Measurements from ENCODE around the gene CDH23.
A peak's percentile ranks its signal among the peaks of the same experiment; 100 is the strongest.

CDH23 gene

DNA sequence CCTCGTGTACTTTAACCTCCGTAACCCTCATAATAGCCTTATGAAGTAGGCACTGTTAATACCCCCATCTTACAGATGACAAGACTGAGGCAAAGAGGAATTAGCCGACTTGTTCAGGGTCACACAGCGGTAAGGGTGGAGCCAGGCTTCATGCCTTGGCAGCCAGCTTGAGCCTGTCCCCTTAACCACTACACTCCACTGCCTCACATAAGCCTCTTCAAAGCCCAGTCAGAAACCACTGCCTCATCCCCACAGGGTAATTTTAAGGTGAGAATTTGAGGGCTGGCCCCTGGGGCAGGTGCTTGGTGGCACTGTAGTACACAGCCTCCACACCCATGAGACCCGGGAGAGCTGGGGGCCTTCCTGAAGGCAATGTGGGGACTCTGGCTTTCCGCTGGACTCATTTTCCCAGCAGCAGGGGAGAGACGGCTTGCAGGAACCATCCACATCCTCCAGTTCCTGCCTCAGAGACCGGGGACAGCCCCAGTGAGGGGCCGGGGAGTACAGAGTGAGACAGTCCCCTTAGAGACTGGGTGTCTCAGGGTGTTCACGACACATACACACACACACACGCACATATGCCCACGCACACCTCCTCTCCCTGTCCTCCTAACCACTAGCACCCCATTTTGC lies 330.5 kb downstream of the CDH23 start:
- TF ChIP-seq CTCF (IDR thresholded peaks at IDR 0.05; ENCODE audit: insufficient read depth, low read length, poor library complexity, severe bottlenecking) = no peak
- no peaks in the 10 kb centered on the region for H3K27me3 ChIP-seq (replicated peaks; ENCODE audit: control insufficient read depth, insufficient read depth, low read length)
- H3K36me3 ChIP-seq (ENCODE audit: control insufficient read depth, insufficient read depth, low read length) = no peaks in the 10 kb centered on the region
- peak overlapping the region; percentile 10; the same call in 1 of the 2 replicates for H3K4me3 ChIP-seq (replicated peaks; ENCODE audit: low read depth, low read length)
- DNase-seq (ENCODE audit: extremely low read depth, insufficient read length) = peak; percentile 65

DNA sequence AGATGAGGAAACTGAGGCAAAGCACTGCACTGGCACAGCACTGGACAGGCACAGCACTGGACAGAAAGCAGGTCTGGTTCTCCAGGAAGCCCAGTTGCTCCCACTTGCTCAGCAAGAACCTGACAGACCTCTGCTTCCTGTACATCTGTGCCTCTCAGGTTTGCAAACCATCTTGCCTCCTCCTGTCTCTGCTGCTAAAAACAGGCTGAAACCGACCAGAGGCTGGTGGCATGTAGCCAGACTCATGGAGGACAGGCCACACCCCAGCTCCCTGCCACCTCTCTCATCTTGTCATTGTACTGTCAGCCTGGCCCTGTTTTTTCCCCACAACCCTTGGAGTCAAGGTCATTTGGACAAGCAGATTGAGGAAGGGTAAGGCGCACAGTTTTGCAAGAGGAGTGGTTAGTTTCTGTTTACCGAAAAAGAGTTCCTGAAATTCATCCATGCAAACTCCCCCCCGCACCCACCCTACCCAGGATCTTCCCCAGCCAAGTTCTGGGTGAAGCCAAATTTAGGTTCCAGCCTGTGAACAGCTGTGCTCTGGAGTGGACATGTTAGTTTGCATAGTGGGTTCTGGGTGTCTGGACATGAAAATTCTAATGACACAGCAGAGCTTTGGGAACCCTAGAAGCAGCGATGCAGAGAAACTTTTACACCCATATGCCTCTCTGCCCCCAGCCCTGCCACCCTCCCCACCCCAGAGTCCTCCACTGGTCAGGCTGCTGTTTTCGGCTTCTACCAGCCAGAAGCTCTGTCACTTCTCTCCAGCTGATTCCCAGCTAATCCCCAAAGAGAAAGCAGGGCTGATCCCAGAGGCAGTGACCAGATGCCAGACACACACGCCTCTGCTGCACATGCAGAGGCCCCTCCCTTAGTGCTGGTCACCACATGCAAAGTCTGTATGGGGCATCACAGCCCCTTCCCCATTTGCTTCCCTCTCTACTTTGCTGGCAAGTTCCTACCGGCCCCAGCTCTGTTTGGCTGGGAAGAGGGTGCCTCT lies 331.3 kb downstream of the CDH23 start:
- Histone ChIP-seq H3K36me3 (ENCODE audit: control insufficient read depth, insufficient read depth, low read length) (no peaks in the 10 kb centered on the region), H3K4me3 (replicated peaks; ENCODE audit: low read depth, low read length) (peak overlapping the region; percentile 10; the same call in 1 of the 2 replicates), H3K27me3 (replicated peaks; ENCODE audit: control insufficient read depth, insufficient read depth, low read length) (no peaks in the 10 kb centered on the region)
- DNase-seq (ENCODE audit: extremely low read depth, insufficient read length) = peak; percentile 81
- no peak for TF ChIP-seq CTCF (IDR thresholded peaks at IDR 0.05; ENCODE audit: insufficient read depth, low read length, poor library complexity, severe bottlenecking)

DNA sequence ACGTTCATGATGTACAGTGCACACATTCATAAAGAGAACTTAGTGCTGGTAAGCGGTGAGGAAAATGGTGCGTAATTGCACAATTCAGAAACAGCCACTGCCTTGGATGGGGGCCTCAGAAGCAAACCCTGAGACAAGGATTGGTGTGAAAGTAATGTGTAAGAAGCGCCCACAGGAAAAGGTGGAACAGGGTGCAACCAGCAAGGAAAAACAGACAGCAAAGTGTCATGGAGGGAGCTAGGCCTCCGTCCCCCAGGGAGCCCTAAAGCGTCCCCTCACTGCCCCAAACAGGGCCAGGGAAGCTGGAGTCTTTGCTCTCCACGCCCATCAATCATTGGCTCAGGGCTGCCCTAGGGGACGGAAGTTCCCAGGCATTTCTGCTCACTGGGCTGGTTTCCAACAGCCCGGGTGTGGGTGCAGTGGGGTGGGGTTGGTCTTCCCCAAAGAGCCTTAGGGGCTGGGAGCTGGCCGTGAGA lies 332.5 kb downstream of the CDH23 start:
- no peaks in the 10 kb centered on the region for H3K36me3 ChIP-seq (ENCODE audit: control insufficient read depth, insufficient read depth, low read length)
- H3K27me3 ChIP-seq (replicated peaks; ENCODE audit: control insufficient read depth, insufficient read depth, low read length) = no peaks in the 10 kb centered on the region
- no peak for TF ChIP-seq CTCF (IDR thresholded peaks at IDR 0.05; ENCODE audit: insufficient read depth, low read length, poor library complexity, severe bottlenecking)
- H3K4me3 ChIP-seq (replicated peaks; ENCODE audit: low read depth, low read length) = no peak overlapping the region
- DNase-seq (ENCODE audit: extremely low read depth, insufficient read length) = no peak

GRCh38 chr10:71731791-71732190 lies 335.1 kb downstream of the CDH23 start:
- no peak overlapping the region for H3K4me3 ChIP-seq (replicated peaks; ENCODE audit: low read depth, low read length)
- no peak for DNase-seq (ENCODE audit: extremely low read depth, insufficient read length)
- TF ChIP-seq CTCF (IDR thresholded peaks at IDR 0.05; ENCODE audit: insufficient read depth, low read length, poor library complexity, severe bottlenecking) = no peak
- H3K36me3 ChIP-seq (ENCODE audit: control insufficient read depth, insufficient read depth, low read length) = no peaks in the 10 kb centered on the region
- H3K27me3 ChIP-seq (replicated peaks; ENCODE audit: control insufficient read depth, insufficient read depth, low read length) = no peaks in the 10 kb centered on the region

GRCh38 chr10:71734797-71735196 lies 338.1 kb downstream of the CDH23 start:
- H3K4me3 ChIP-seq (replicated peaks; ENCODE audit: low read depth, low read length) = no peak overlapping the region
- no peaks in the 10 kb centered on the region for H3K27me3 ChIP-seq (replicated peaks; ENCODE audit: control insufficient read depth, insufficient read depth, low read length)
- DNase-seq (ENCODE audit: extremely low read depth, insufficient read length) = no peak
- no peaks in the 10 kb centered on the region for H3K36me3 ChIP-seq (ENCODE audit: control insufficient read depth, insufficient read depth, low read length)
- no peak for TF ChIP-seq CTCF (IDR thresholded peaks at IDR 0.05; ENCODE audit: insufficient read depth, low read length, poor library complexity, severe bottlenecking)
